HG02973 (cell line): ENCODE data around the gene OLA1.
"Not testable (repeated sequence)": the region's sequence is repeated elsewhere in the genome, so short reads cannot be mapped to it uniquely, and the experiment has no call there.

Experiments used
- ATAC-seq: cut with Tn5 transposase; IDR thresholded peaks from one replicate; pipeline ENCODE4 v1.9.1; 2021; ENCODE audit warnings: moderate library complexity; ENCODE audit not compliant: unreplicated experiment

Gene OLA1

GRCh38 chr2:174248187-174248997 is at the start of gene OLA1:
Gene OLA1, minus strand, starts transcription at chr2:174248532. Its CDS starts 1,717 bp downstream, at chr2:174246815.
- ATAC-seq: peak; percentile 92

DNA sequence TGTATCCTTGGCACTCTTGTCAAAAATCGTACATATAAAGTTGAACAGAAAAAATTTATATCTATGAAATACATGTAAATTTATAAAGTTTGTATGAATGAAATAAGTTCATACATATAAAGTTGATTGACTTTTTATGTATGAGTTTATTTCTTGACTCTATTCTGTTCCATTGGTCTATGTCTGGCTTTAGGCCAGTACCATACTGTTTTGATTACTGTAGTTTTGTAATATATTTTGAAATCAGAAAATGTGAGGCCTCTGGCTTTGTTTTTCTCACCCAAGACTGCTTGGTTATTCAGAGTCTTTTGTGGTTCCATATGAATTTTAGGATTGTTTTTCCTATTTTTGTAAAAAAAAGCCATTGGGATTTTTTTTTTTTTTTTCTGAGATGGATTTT is 44.6 kb upstream of the OLA1 start:
- no peak for ATAC-seq

DNA sequence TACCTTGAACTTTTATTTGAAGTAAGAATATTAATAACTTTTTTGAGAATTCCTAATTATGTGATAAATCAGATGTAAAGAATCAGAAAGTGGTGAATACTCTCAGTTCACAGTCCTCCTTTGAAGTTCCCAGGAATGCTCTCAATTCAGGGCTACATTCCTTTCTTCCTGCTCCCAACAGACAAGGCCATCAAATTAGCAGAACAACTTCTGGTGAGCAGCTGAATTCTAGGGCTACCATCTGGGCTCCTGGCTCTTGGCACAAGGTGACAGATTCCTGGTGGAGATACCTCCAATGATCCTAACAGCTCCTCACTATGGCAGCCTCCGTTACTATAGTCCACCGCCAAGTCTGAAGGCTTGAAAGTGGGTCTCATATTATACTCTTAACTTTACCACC is 37.8 kb upstream of the OLA1 start:
- ATAC-seq: no peak

GRCh38 chr2:174282441-174282840 is 34.1 kb upstream of the OLA1 start:
- ATAC-seq: no peak

- no peak for ATAC-seq
Observed at GRCh38 chr2:174281736-174282135, 33.4 kb upstream of the OLA1 start.

DNA sequence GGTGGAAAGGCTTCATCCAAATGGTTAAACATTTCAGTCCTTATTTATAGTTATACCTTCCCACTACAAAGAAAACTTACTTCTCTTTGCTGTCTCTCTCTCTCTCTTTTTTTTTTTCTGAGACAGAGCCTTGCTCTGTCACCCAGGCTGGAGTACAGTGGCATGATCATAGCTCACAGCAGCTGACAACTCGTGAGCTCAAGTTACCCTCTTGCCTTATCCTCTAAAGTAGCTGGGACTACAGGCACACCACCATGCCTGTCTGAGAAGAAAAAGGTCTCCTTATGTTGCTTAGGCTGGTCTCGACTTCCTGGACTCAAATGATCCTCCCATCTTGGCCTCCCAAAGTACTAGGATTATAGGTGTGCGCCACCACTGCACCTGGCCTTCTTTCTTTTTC is 32.3 kb upstream of the OLA1 start:
- ATAC-seq: no peak

GRCh38 chr2:174270263-174270662 is 21.9 kb upstream of the OLA1 start:
- ATAC-seq: not testable (repeated sequence)

- ATAC-seq: no peak
Observed at GRCh38 chr2:174266288-174266687, 18.0 kb upstream of the OLA1 start.

DNA sequence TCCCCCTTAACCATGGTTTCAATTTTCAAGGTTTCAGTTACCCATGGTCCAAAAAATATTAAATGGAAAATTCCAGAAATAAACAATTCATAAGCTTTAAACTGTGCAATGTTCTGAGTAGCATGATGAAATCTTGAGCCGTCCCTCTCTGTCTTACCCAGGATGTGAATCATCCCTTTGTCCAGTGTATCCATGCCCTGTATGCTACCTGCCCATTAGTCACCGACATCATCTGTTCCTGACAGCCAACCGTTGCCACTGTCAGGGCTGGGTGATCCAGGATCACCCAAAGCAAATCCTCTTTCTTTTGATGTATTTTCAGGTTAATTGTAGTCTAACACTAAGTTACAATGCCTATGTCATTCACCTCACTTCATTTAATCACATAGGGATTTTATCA is 15.7 kb upstream of the OLA1 start:
- no peak for ATAC-seq

- ATAC-seq: no peak
Observed at GRCh38 chr2:174259981-174260380, 11.6 kb upstream of the OLA1 start.

GRCh38 chr2:174254267-174254666 is 5.9 kb upstream of the OLA1 start:
- ATAC-seq: no peak

DNA sequence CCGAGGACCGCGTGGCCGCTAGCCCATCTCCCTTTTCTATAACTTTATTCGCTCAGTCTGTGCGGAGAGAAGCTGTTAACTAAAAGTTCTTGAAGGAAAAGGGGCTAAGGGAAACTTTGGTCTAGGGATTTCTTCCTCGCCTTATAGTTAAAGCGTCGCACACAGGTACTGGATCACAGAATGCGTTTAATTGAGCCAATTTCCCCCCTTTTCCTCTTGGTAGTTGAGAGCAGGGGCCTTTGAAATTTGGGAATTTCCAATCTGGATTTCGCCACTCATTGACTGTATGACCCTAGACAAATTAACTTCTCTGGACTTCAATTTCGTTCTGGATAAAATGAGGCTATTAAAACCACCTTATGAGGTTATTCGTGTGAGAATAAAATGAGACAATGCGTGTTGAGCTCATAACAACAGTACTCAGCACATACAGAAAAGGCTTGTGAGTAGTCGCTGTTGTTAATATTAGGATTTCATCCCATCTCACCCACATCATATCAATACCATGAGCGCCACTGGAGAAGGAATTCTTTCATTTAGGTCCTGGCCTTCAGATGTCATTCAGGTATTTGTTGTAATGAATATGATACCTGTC is 763 bp upstream of the OLA1 start:
- no peak for ATAC-seq

GRCh38 chr2:174247474-174248186 is 702 bp downstream of the OLA1 start:
- ATAC-seq: no peak

DNA sequence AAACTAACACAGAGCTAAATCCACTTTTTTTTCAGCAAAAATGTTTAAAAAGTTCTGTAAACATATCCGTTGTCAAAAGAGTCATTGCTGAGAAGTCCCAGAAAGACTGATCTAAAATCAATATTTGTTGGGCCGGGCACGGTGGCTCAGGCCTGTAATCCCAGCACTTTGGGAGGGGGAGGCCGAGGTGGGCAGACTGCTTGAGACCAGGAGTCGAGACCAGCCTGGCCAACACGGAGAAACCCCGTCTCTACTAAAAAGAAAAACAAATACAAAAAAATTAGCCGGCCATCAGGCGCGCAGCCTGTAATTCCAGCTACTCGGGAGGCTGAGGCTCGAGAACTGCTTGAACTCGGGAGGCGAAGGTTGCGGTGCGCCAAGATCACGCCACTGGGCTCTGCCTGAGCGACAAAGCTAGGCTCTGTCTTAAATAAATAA is 1.4 kb downstream of the OLA1 start:
- no peak for ATAC-seq

DNA sequence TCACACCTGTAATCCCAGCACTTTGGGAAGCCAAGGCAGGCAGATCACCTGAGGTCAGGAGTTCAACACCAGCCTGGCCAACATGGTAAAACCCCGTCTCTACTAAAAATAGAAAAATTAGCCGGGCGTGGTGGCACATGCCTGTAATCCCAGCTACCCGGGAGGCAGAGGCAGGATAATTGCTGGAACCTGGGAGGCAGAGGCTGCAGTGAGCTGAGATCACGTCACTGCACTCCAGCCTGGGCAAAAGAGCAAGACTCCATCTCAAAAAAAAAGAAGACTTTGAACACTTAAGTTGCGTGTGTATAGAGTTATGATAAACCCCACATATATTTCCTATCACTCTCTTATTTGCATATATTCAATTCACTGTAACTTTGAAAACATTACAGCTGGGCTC is 2.7 kb downstream of the OLA1 start:
- ATAC-seq: not testable (repeated sequence)

DNA sequence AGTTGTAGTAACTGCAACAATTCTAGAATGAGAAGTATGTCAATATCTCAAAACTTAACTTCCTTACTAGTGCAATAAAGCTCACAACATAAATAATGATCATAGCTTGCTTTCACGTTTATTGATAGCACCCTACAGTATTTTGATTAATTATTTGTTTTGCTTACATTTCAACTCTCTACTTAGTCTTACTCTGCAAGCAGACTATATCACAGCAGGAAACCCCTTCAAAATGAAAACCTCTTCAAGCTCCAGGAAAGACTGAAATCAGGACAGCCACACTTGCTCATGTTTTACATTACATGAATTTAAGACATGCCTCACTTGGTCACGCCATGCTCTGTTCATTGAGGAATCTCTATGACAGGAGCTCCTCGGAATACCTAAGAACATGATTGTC is 3.3 kb downstream of the OLA1 start:
- no peak for ATAC-seq

GRCh38 chr2:174243812-174244211 is 4.5 kb downstream of the OLA1 start:
- no peak for ATAC-seq

DNA sequence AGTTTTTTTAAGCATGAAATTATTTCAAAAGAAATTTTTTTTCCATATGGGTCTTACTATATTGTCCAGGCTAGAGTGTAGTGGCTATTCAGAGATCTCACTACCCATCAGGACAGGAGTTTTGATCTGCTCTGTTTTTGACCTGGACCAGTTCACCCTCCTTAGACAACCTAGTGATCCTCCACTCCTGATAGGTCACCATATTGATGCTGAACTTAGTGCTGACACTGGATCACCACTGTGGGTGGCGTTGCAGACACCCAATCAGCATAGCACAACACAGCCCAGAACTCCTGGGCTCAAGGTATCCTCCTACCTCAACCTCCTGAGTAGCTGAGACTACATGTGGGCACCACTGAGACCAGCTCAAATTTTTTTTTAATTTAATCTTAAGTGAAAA is 8.2 kb downstream of the OLA1 start:
- ATAC-seq: no peak

DNA sequence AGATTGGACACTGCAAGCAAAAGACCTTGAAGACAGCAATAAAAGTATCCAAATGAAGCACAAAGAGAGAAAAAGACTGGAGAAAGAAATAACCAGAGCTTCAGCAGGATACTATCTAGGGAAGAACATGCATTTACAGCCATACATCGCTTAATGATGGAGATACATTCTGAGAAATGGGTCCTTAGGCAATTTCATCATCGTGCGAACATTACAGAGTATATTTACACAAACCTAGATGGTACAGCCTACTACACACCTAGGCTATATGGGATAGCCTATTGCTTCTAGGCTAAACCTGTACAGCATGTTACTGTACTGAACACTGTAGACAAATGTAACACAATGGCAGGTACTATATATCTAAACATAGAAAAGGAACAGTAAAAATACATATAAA is 11.9 kb downstream of the OLA1 start:
- no peak for ATAC-seq

DNA sequence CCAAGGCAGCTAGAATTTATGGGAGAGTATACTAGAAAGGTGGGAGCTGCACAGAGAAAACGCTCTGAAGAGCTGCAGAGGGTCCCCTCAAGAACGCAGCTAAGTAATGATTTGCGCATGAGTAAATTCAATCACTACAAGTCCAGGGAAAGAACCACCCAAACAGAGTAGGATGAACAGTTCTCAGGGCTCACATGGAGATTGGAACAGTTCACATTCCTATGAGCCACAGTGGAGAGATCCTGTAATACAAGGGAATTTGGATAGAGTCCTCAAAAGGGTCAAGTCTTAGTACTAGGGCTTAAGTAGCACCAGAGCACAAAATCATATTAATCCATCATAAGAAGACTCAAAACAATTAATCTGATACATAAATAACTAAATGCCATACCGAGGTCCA is 12.7 kb downstream of the OLA1 start:
- no peak for ATAC-seq

DNA sequence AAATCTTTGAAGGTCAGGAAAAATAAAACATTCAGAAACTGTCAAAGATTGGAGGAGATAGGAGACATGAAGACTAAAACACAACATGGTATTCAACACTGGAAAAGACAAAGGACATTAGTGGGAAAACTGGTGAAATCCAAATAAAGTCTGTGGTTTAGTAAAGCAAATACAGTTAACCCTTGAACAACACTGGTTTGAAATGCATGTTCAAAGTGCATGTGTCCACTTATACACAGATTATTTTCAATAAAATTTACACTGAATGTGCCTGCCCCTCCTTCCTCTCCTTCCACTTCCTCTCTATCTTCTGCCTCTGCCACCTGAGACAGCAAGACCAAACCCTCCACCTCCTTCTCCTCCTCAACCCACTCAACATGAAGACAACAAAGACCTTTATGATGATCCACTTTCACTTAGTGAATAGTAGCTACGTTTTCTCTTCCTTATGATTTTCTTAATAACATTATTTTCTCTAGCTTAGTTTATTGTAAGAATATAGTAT is 14.5 kb downstream of the OLA1 start:
- no peak for ATAC-seq

DNA sequence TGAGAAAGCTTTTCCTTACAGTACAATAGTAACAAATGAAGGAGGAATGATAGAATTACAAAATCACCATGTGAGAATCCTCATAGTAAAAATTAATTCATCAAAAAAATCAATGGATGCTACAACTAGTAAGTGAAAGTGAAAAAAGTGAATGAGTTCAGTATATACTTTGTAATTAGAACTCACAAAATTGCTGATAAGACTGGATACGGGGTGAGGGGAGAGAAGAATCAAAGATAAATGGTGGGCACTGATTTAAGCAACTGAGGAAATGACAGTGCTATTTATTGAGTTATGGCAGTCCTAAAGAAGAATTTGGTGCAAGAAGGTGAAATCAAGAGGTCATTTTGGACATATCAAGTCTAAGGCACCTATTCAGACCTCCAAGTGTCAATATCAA is 20.6 kb downstream of the OLA1 start:
- ATAC-seq: no peak
